K562 (cell line): ENCODE measurements around the gene ENKUR. TPM values are rescaled to one million over a fixed set of nuclear protein-coding genes. Genes with fewer than 3 reads are reported as not detected.

Experiments used
- ATAC-seq: fragments of 200-7000 bp; cut with Tn5 transposase; 3 replicates; pipeline ENCODE4 v1.9.1; 2020; ENCODE audit warnings: moderate library complexity
- BruUV-seq: library from RNA; stranded (reverse); fragments of 400-500 nt; replicated peaks from 2 replicates; lab custom pipeline; 2021; lab: Mats Ljungman, UMichigan
- CTCF ChIA-PET: fragments of 300-600 bp; formaldehyde crosslinking; extraction: SDS; loops from one replicate; lab custom pipeline; 2021; ENCODE audit warnings: low intra/inter-chr PET ratio; lab: Yijun Ruan, JAX
- POLR2A ChIA-PET: fragments of 300-600, 350-650 bp; sonication (Branson Sonifier 250); formaldehyde crosslinking; extraction: SDS; loops from one replicate; lab custom pipeline; 2021; ENCODE audit warnings: antibody characterized with exemption, inconsistent platforms; lab: Yijun Ruan, JAX
- DNase-seq, 4 experiments: peaks; one replicate each; pipeline versions ENCODE4 v3.0.0 to v3.0.0-alpha.2; 2011 to 2018; ENCODE audit warnings: low spot score in 3 of 4, mixed read lengths in 3 of 4; ENCODE audit errors: extremely low read depth in 1 of 4
- FAIRE-seq: peaks from 2 replicates; lab custom pipeline; 2011; peaks lifted over from hg19 to GRCh38; lab: Jason Lieb, UNC
- H2AFZ ChIP-seq: 2 replicates; pipeline ENCODE4 v1.6.0; 2011; ENCODE audit warnings: low read depth, low read length, control low read depth, inconsistent platforms
- H3K27ac ChIP-seq: fragments of 200-600 bp; 3 replicates; pipeline ENCODE4 v1.8.0; 2011; ENCODE audit warnings: low read depth, mild to moderate bottlenecking, control low read depth, inconsistent platforms, low read length, moderate library complexity, mixed read lengths; ENCODE audit errors: extremely low read depth
- H3K27me3 ChIP-seq, 2 experiments: fragments of 300-600 bp in 1 of 2; 2 replicates in 1 of 2; 3 replicates in 1 of 2; pipeline versions ENCODE4 v1.6.0 to v1.8.0; 2011; ENCODE audit warnings: inconsistent platforms in 2 of 2, low read length in 2 of 2, mild to moderate bottlenecking in 1 of 2, mixed read lengths in 1 of 2, moderate library complexity in 1 of 2; ENCODE audit not compliant: control insufficient read depth in 2 of 2, insufficient read depth in 2 of 2
- H3K36me3 ChIP-seq: fragments of 300-600 bp; 3 replicates; pipeline ENCODE4 v1.8.0; 2011; ENCODE audit warnings: mild to moderate bottlenecking, low read length, inconsistent platforms; ENCODE audit not compliant: control insufficient read depth, insufficient read depth
- H3K4me1 ChIP-seq, 2 experiments: fragments of 200-600 bp in 1 of 2; replicated peaks in 1 of 2; 2 replicates in 1 of 2; 3 replicates in 1 of 2; pipeline versions ENCODE4 v1.5.1 to v1.8.0; 2011; ENCODE audit warnings: inconsistent platforms in 2 of 2, low read length in 2 of 2, mild to moderate bottlenecking in 1 of 2, mixed read lengths in 1 of 2, moderate library complexity in 1 of 2; ENCODE audit not compliant: control insufficient read depth in 2 of 2, insufficient read depth in 2 of 2
- H3K4me2 ChIP-seq: 2 replicates; pipeline ENCODE4 v1.6.1; 2011; ENCODE audit warnings: low read length, control low read depth, inconsistent platforms, mixed read lengths; ENCODE audit not compliant: insufficient read depth
- H3K4me3 ChIP-seq: fragments of 200-600 bp; sonication (generic), shearing (Covaris generic); 2 replicates; pipeline ENCODE4 v1.5.1; 2016; ENCODE audit warnings: control low read depth, inconsistent platforms
- H3K79me2 ChIP-seq: fragments of 200-600 bp; 3 replicates; pipeline ENCODE4 v1.8.0; 2011; ENCODE audit warnings: low read length, inconsistent platforms; ENCODE audit not compliant: control insufficient read depth, insufficient read depth
- H3K9ac ChIP-seq, 2 experiments: 2 replicates each; pipeline versions ENCODE4 v1.6.0 to v1.6.1; 2011; ENCODE audit warnings: low read depth in 2 of 2, low read length in 2 of 2, control low read depth in 1 of 2, inconsistent platforms in 1 of 2, mild to moderate bottlenecking in 1 of 2, mixed read lengths in 1 of 2; ENCODE audit not compliant: insufficient read depth in 1 of 2
- H3K9me1 ChIP-seq: one replicate; pipeline ENCODE4 v1.6.0; 2011; ENCODE audit warnings: inconsistent platforms, mild to moderate bottlenecking, low read length, moderate library complexity; ENCODE audit not compliant: control insufficient read depth, insufficient read depth
- H3K9me3 ChIP-seq: replicated peaks from 2 replicates; pipeline ENCODE4 v1.5.1; 2011; ENCODE audit warnings: low read depth, low read length, inconsistent platforms; ENCODE audit not compliant: control insufficient read depth, insufficient read depth
- H4K20me1 ChIP-seq: replicated peaks from 2 replicates; pipeline ENCODE4 v1.6.1; 2011; ENCODE audit warnings: low read length, inconsistent platforms, mixed read lengths; ENCODE audit not compliant: control insufficient read depth, insufficient read depth
- CREB3L1 ChIP-seq: fragments of 450-650 bp; IDR thresholded peaks from 2 replicates; pipeline ENCODE4 v1.6.1; 2014; ENCODE audit warnings: low read depth, mild to moderate bottlenecking, moderate library complexity, borderline replicate concordance
- NRF1 ChIP-seq, 2 experiments: fragments of 450-650 bp; IDR thresholded peaks in 1 of 2; conservative IDR thresholded peaks in 1 of 2; 2 replicates each; pipeline ENCODE4 v1.6.1; 2014; ENCODE audit warnings: mild to moderate bottlenecking in 2 of 2
- WGBS: fragments of 100-300 bp; shearing (Covaris generic); methylation state at CpG from one replicate; pipeline ENCODE4 v1.1.6; 2016; ENCODE audit warnings: low coverage, mixed read lengths; ENCODE audit not compliant: insufficient coverage; ENCODE audit errors: missing lambda C conversion rate; 5-methylcytosine and 5-hydroxymethylcytosine counted together
- in situ Hi-C: fragments of 300-500 bp; cut with MboI; formaldehyde crosslinking; loops from 4 replicates; pipeline ENCODE4 v1.15.0; 2018; ENCODE audit warnings: inconsistent platforms, mixed read lengths
- intact Hi-C: fragments of 100-400 bp; cut with micrococcal nuclease; formaldehyde crosslinking; loops from 2 replicates; pipeline ENCODE4 v1.14.2; 2022
- polyA plus RNA-seq, 8 experiments: library from polyadenylated mRNA; depleted of rRNA in 4 of 8; stranded (reverse) in 5 of 8; unstranded in 3 of 8; fragments of >200 nt; fragmentation: Nextera tagmentation in 2 of 8; fragmentation: Illumina TruSeq in 1 of 8; extraction: Ambion mirVana in 2 of 8; extraction: Trizol in 1 of 8; gene quantifications; 2 replicates each; pipeline versions ENCODE4 v1.2.1 to v1.2.3, GENCODE V29; 2011 to 2014; ENCODE audit warnings: inconsistent platforms in 1 of 8, missing spikeins in 1 of 8
- total RNA-seq, 7 experiments: library from RNA; depleted of rRNA in 6 of 7; stranded (reverse); fragments of >200 nt in 6 of 7; fragmentation: Illumina TruSeq in 2 of 7; extraction: Trizol in 2 of 7; gene quantifications; 2 replicates each; pipeline versions ENCODE4 v1.2.1 to v1.2.3, GENCODE V29; 2011 to 2021; ENCODE audit warnings: low replicate concordance in 1 of 7
- TF ChIP-seq, protein P1 (sequence below): sonication (generic); formaldehyde crosslinking; IDR thresholded peaks from 2 replicates; pipeline ENCODE4 v1.8.1; 2023; ENCODE audit warnings: mild to moderate bottlenecking, missing genetic modification reagents
- TF ChIP-seq, protein P2 (sequence below): fragments of 250-450 bp; sonication (Bioruptor Pico); IDR thresholded peaks from 2 replicates; pipeline ENCODE4 v1.8.0; 2021; ENCODE audit warnings: moderate library complexity, mild to moderate bottlenecking, inconsistent platforms

The ENKUR gene
- total and polyA plus RNA-seq, 9 of the 15 experiments (the other 6 are each of a cell fraction or from before 2014, with no cell fraction given) = 0.06 to 0.46 (median 0.20) TPM

DNA sequence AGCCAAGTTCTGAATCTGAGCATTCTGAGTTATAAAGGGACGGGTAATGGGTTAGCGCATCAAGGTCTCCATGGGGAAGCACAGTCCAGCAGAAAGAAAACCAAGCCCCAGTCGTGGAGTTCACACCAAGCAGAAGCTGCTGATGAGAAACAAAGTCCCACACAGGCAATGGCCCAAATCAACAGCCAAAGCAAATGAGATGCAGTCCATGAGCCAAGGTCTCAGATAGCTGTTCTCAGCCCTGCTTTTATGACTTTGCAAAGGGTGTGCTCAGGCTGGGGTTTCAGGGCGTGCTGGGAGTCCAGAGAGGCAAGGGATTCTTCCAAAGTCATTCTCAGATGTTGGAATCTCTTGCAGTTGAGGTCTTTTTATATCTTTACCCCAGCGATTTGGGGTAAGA is 32.5 kb upstream of the ENKUR start:
- FAIRE-seq = no peak
- CTCF ChIA-PET = no interaction called here
- H2AFZ ChIP-seq = peak overlapping the region; percentile 64
- TF ChIP-seq, protein P1, sequence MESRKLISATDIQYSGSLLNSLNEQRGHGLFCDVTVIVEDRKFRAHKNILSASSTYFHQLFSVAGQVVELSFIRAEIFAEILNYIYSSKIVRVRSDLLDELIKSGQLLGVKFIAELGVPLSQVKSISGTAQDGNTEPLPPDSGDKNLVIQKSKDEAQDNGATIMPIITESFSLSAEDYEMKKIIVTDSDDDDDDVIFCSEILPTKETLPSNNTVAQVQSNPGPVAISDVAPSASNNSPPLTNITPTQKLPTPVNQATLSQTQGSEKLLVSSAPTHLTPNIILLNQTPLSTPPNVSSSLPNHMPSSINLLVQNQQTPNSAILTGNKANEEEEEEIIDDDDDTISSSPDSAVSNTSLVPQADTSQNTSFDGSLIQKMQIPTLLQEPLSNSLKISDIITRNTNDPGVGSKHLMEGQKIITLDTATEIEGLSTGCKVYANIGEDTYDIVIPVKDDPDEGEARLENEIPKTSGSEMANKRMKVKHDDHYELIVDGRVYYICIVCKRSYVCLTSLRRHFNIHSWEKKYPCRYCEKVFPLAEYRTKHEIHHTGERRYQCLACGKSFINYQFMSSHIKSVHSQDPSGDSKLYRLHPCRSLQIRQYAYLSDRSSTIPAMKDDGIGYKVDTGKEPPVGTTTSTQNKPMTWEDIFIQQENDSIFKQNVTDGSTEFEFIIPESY (CRISPR knock-in tag) = peak; percentile 31; the same call in 1 of the 2 replicates
- TF ChIP-seq, protein P2, sequence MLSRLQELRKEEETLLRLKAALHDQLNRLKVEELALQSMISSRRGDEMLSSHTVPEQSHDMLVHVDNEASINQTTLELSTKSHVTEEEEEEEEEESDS (CRISPR knock-in tag) = no peak
- TF ChIP-seq NRF1 (conservative IDR thresholded peaks at IDR 0.05 in 1 of 2, IDR thresholded peaks at IDR 0.05 in 1 of 2) (0 out of 4 replicates have a peak, but pooled peaks of 1 of the 2 experiments have one; percentile 15), CREB3L1 (no peak)
- TF ChIP-seq, all 486 proteins: peak for 2
- no peaks in the 10 kb centered on the region for H3K9me1 ChIP-seq
- peak overlapping the region; percentile 16; the same call in 1 of the 2 replicates for H3K4me2 ChIP-seq
- peak overlapping the region; percentile 40; the same call in 1 of the 3 replicates for H3K27ac ChIP-seq
- H3K79me2 ChIP-seq = no peaks in the 10 kb centered on the region
- intact Hi-C loops (loop anchor here (1.0 kb wide), 1 partner anchor 28 kb away; no protein-coding TSS in a partner anchor), in situ Hi-C loops (no loop called here)
- H3K36me3 ChIP-seq = no peaks in the 10 kb centered on the region
- WGBS = 63% methylated on average over 5 of the region's 5 CpGs
- DNase-seq (no peak), ATAC-seq (peak; percentile 77)
- peaks cover 7 to 18% of the 10 kb centered on the region in 2 experiments; a peak in 4 of 5 replicates for H3K4me1 ChIP-seq
- no peaks in the 10 kb centered on the region for H4K20me1 ChIP-seq
- POLR2A ChIA-PET = no interaction called here
- BruUV-seq = no TSS peak
- H3K27me3 ChIP-seq = no peaks in the 10 kb centered on the region
- H3K4me3 ChIP-seq = no peak overlapping the region
- H3K9me3 ChIP-seq = peaks cover 5% of the 10 kb centered on the region
- no peak overlapping the region for H3K9ac ChIP-seq
